HG03457 (cell line): ENCODE measurements around the gene LRRC32.
"Not testable (repeated sequence)": the region's sequence is repeated elsewhere in the genome, so short reads cannot be mapped to it uniquely, and the experiment has no call there.

ENCODE experiments used
- ATAC-seq: cut with Tn5 transposase; IDR thresholded peaks from one replicate; pipeline ENCODE4 v1.9.1; 2021; ENCODE audit warnings: moderate number of reproducible peaks; ENCODE audit not compliant: unreplicated experiment

The LRRC32 gene

DNA sequence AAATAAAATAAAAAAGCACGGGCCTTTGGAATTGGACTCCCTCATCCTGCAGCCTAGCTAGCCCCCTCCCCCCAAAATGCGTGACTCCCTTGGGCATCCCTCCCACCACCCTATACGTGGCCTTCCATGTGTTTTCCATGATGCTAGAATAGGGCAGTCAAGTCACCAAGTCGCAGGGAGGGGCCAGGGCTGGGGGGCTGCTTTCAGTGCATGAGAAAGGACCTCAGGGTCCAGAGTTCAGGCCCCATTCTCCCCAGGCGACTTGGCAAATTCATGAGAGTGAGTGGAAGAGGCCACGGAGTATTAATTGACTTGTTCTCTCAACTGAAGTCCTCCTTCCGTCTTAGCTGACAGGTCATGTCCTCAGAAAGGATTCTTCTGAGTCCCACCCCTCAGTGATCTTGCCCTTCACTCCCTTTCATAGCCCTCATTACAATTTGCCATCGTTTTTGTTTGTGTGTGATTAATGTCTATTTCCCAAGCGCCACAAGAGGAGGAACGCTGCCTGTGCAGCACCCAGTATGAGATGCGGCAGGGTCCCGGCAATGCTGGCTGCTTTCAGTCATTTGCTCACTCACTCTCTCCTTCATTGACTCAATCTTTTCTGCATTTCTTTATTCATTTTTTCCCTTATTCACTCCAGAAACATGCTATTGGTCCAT, 17.4 kb downstream of the LRRC32 start:
- ATAC-seq: no peak

DNA sequence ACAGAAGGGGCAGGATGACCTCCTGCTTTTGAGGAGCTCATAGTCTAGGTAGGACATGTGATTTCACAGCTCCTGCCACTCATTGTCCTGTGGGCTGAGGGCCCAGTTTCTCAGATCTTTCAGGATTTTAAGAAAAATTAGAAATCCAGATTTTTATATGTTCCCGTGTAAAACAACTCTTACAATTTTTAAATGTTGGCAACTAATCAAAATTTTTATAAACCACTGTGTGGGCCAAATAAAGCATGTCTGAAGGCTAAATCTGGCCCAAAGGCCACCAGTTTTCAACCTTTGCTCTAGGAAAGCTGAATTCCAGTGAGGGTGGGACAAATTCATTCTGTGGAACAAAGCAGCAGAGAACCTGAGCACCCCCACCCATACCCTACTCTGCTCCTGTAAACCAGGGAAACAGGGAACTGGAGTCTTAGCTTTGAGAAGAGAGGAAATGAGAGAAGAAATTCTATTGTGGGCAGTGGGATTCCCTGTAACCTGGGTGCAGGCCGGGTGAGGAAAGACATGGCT, 20.6 kb downstream of the LRRC32 start:
- no peak for ATAC-seq

DNA sequence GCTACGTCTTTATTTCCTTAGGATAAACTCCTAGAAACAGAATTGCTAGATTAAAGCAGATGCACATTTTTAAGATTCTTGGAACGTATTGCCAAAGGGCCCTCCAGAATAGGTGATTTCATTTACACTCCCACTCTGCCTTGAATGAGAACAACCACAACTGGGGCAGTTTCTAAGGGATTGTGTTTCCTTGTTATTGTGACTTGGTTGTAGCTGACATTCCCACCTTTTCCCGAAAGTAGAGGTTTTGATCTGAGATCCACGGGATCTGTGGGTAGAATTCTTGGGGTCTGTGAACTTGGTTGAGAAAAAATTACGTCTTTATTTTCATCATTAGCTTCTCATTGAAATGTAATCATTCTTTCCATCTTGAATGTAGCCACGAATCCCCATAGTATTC, 21.5 kb downstream of the LRRC32 start:
- ATAC-seq: no peak

DNA sequence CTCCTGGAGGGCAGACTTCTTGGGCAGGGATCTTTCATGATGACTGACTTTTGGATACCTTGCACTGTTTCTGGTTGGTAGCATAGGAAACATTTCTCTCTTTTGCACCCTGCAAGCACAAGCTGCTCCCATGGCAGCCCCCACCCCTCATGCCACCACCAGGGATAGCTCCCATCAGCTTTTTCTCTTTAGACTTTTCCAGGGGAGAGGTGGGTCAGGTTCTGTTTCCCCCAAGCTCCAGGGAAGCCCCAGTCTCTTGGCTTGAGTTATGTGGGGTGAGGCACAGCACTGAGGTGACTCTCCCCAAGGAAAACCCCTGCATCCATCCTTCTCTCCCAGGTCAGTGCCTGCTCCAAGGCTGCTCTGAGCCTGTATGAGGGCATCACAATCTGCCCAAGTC, 22.5 kb downstream of the LRRC32 start:
- ATAC-seq: no peak

DNA sequence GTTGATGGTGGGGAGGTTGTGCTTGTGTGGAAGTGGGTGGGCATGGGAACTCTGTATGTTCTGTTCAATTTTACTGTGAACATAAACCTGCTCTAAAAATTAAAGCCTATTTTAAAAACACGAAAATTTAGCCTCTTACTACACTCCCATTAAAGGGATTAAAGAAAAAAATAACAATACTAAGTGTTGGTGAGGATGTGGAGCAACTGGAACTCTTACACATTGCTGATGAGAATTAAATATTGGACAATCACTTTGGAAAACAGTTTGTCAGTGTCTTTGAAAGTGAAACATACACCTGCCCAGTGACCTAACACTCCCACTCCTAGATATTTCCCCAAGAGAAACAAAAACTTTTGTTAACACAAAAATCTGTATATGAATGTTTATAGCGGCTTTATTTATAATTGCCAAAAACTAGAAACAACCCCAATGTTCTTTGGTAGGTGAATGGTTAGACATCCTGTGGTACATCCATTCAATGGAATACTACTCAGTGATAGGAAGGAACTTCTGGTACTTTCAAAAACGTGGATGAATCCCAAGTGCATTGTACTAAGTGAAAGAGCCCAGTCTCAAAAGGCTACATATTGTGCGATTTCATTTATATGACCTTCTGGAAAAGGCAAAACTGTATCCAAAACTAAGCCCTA, 23.5 kb downstream of the LRRC32 start:
- no peak for ATAC-seq

DNA sequence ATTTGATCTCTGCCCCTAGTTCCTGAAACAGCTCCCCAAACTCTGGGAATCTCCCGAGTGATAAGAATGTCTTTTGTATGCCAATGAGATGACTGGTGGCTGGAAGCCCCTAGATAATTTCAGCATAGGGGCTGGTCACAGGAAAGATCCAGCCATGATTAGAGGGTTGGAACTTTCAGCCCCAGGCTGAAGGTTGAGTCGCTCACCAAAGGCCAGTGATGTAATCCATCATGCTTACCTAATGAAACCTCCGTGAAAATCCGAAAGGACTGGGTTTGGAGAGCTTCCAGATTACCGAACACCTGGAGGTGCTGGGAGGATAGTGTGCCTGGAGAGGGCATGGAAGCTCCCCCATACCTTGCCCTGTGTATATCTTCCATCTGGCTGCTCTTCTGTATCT, 26.0 kb downstream of the LRRC32 start:
- ATAC-seq: no peak

DNA sequence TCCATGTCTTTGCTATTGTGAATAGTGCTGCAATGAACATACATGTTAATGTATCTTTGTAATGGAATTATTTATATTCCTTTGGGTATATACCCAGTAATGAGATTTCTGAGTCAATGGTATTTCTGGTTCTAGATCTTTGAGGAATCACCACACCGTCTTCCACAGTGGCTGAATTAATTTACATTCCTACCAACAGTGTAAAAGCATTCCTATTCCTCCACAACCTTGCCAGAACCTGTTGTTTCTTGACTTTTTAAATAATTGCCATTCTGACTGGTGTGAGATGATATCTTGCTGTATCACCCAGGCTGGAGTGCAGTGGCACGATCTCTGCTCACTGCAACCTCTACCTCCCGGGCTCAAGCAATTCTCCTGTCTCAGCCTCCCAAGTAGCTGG, 26.8 kb downstream of the LRRC32 start:
- not testable (repeated sequence) for ATAC-seq

DNA sequence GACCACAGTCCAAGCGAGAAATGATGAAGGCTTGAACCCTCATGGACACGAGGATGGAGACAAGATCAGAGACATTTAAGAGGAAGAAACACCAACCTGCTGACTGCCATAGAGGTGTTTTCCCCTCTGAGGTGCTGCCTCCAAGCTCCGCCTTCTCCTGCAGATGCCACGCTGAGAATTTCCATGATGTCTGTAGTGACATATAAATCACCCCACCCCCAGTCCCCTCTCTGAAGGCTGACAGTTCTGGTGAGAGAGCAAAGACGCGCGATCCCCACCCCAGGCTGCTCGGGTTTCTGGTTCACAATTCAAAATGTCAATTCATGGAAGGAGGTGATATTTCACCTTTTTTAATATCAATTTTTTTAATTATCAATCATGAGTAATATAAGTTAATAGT, 28.2 kb downstream of the LRRC32 start:
- no peak for ATAC-seq

DNA sequence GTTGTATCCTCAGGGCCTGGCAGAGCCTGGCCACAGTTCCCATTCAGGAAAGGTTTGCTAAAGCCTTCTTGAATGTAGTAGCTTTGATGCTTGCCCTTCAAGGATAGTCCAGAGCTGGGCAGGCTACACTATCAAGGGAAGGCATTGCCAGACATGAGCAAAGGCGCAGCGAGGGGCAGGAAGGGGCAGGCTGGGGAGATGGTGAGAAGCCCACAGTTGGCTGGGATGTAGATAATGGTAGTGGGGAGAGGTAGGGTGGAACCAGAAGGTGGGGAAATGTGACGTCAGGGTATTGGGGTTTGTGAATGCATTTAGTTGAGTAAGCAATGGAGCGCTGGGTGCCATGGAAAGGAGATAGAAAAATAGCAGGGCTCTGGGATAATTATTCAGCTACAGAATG, 28.6 kb downstream of the LRRC32 start:
- no peak for ATAC-seq

DNA sequence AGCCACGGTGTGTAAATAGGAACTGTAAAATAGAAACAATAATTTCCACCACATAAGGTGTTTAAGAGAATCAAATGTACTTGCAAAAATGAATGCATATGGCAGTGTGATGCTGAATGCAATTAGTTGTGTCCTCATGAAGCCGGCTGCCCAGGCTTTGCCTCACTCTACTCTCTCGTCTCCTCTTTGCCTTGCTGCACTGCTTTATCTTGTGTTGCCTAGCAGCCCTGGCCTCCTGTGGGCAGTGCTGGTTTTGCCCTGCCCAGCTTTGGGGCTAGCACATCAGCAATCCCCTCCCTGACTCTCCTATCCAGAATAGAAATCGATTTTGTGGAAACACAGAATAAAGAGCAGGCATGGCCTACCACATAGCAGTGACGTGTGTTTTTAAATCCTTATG, 30.0 kb downstream of the LRRC32 start:
- no peak for ATAC-seq

DNA sequence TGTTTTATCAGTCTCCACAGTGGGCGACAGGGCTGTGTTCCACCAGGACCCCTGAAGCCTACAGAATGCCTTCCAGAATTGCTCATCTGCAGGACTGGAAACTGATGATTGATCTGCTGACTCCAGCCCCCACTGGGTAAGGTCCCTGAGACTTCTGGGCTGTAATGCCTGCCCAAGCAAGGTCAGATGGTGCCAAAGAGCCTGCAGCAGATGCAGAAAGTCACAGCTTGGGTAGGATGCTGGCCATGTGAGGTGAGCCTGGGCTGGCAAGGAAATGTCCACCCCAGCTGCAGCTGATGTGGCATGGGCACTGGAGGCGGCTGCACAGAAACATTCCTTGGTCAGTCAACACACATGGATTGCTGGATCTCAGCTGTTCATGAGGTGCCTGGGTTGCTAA, 30.9 kb downstream of the LRRC32 start:
- ATAC-seq: no peak

DNA sequence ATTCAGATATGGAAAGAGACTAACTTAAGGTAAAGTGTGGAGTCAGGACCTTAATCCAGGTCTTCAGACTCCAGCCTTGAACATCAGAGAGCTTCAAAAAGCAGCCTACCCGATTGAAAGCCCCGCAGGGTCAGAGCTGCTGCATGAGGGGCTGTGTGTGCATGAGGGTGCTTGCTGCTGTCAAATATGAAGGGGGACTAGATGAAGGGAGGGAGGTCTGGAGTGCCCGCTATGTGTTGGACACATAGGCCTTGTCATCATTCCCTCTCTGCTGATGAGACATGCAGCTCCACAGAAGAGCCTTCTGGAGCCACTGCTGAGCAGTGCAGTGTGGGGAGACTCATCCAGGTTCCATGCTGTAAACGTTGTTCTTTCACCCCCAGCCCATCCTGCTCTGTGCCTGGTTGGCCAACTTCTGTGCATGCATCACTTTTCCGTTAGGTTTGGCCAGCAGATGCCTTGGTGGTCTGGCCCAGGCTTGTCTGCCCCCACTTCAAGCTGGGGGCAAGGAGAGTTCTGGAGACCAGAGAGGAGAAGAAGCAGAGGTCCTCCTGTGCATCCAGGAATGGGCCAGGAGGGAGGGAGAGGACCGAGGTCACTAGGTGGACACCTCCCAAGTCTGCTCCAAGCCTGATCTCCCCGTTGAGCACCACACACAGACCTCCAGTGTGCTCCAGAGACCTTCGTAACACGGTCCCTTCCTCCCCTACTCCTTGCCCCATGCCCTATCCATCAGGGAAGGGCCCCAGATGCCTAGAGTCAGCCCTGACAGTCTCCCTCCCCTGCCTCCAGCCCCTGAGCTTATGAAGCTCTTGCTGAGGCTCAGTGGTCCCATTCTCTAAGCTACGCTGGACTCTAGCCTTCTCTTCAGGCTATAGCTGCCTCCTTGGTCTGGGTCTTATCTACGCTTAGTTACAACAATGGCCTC, 32.0 kb downstream of the LRRC32 start:
- ATAC-seq: no peak

DNA sequence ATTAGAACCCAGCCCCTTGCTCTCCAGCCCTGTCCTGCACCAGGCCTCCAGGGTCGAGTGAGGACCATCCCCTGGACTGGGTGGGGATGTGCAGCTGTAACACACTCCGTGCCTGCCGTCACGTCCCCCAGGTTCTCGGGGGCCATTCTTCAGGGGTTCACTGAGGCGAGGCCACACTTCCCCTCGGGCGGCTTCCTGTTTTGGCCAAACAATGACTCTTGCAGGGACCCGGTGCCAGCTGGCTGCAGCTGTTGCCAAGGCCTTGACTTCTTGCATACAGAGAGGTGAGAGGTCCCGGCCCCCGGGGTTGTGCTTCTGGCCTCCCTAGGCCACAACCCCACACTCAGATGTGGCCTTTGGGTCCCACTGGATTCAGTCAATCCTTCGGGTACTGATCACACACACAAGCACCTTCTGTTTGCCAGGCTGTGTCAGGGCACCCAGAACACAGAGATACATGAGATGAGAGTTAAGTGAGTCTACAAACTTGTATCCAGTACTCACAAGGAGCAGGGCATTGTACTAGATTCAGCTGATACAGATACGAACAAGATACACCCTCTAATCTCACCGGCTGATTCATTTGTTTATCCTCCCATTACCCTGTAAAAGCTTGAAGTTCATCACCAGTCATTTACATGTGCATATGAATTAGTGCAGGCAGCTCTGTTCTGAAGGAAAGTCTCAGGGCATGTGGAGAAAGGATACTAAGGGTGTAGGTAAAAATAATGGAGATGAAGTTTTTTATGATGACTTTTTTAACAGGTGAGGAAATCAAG, 32.9 kb downstream of the LRRC32 start:
- ATAC-seq: no peak

DNA sequence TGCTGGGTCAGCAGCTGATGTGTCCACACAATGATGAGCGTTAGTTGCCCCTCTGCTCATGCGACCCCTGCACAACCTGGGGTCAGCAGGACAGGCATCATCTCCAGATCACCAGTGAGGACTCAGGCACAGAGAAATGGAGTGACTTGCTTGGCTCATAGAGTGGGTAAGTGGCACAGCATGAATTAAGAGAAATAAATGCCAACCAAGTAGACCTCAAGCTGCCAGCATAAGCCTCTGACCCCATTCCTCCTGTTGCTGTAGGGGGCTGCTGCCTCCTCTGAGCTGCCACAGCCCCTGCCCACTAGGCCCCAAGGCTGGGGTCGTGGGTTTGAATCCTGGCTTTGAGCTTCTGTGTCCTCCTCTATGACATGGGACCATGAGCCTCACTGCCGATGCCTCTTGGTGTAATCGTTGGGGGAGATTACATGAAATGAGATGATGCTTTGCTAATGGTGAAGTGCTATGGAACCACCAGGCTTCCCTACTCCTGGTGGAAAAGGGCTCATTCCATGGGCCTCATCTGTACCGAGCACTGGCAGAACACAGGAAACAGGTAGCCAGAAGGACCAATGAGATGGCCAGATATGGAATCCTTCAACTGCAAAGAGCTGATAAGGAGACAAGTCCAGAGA, 33.6 kb downstream of the LRRC32 start:
- ATAC-seq: no peak

DNA sequence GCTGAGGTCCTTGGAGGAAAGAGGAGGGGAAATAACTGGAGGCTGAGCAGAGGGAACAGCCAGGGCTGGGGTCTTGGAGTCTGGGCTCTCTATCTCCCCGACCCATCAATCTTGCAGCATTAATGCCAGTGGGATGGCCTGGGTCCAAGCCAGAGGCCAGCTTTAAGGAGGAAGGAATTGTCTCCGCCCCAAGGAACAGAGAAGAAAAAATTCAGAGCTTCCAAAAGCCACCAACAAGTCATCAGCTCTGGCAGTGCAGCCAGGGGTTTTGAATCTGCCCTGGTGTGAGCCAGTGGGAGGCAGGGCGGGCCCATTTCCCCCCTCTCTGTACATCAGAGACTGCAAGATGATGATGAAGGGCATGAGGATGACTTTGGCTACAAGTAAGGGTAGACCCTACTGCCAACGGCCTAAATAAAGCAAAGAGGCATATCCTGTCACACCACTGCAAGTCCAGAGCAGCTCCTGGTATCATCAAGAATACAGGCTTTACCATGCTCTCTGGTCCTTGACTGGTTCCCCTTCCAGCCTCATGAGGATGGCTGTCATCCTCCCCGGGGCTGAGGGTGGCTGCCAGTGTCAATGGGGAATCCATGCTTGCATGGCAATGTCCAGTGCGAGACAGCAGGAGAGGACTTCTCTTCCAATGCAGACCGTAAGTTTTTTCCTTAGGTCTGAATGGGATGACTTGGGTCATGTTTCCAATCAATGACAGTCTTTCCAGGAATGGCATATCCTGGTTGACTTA, 34.4 kb downstream of the LRRC32 start:
- no peak for ATAC-seq

DNA sequence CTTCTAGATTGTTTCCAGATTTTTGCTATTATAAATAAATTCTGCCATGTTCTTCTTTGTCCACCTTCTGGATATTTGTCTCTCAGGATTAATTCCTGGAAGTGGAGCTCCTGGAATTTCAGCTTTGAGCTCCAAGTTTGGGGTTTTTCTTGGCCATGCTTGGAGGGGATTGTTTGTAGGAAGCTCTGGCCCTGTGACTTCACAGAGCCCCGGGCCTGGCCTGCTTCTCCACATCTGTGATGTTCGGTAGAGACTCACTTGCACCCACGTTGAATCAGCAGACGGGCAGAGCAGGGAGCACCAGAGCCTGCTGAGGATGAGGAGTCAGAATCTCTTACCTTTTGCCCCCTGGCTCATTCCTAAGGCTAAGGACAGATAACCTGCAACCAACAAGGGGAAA, 35.7 kb downstream of the LRRC32 start:
- ATAC-seq: no peak

DNA sequence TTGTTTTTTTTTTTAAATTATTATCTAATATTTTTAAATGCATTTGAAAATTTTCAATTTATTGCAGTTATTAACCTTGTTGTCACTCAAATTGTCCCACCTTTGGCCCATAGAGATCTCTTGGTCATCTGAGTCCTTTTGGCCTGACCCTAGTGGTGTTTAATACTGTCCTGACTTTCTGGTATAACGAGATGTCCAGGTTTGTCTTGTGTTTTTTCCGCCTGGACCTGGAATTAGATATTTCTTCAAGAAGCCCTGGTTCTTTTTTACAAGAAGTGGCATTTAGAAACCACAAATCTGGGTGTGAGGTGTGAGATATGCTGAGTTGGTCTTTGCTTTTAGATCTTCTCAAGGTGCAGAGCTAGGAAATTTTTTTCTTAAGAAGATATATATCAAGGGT, 38.1 kb downstream of the LRRC32 start:
- no peak for ATAC-seq

DNA sequence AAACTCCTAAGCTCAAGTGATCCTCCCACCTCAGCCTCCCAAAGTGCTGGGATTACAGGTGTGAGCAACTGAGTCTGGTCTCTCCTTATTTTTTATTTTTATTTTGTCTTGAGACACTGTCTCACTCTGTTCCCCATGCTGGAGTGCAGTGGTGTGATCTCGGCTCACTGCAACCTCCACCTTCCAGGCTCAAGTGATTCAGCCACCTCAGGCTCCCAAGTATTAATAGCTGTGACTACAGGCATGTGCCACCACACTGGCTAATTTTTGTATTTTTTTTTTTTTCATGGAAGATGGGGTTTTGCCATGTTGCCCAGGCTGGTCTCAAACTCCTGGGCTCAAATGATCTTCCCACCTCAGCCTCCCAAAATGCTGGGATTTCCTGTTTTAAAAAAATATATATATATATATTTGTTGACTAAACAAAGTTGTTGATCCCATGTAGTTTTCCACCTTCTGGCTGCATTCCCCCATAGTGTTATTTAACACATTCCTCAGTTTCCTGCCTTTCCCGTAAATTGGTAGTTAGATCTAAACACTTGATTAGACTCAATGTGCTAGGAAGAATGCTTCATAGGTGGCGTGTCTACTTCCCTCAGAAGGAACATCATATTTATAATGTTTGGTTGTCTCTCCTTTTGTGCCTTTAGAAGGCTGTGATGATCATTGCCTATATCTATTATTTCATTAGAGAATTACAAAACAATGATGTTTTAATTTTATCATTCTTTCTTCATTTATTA, 38.8 kb downstream of the LRRC32 start:
- no peak for ATAC-seq
